ENCODE data around the gene SND1.

Gene SND1

GRCh38 chr7:127758845-127759244 is 106.9 kb downstream of the SND1 start:
- no peak for TF ChIP-seq FOXM1 (IDR thresholded peaks at IDR 0.05; ENCODE audit: borderline replicate concordance, low read depth)
- no peak for TF ChIP-seq CEBPB (IDR thresholded peaks at IDR 0.05)
- TF ChIP-seq YY1 (IDR thresholded peaks at IDR 0.05; ENCODE audit: low read depth): no peak
- no peak for TF ChIP-seq RAD21 (IDR thresholded peaks at IDR 0.05; ENCODE audit: low read depth)
- TF ChIP-seq USF1 (IDR thresholded peaks at IDR 0.05): no peak
- no peak for TF ChIP-seq REST (IDR thresholded peaks at IDR 0.05; ENCODE audit: low read depth)
- no peak for TF ChIP-seq TAF1 (IDR thresholded peaks at IDR 0.05; ENCODE audit: low read depth)
- TF ChIP-seq MAX (IDR thresholded peaks at IDR 0.05): no peak
- no peak for TF ChIP-seq NFIC (IDR thresholded peaks at IDR 0.05)
- TF ChIP-seq EGR1 (IDR thresholded peaks at IDR 0.05): no peak
- no peak for TF ChIP-seq CREB1 (IDR thresholded peaks at IDR 0.05; ENCODE audit: low read depth)
- no peak for TF ChIP-seq TEAD4 (IDR thresholded peaks at IDR 0.05)
- no peak for TF ChIP-seq ZBTB7A (IDR thresholded peaks at IDR 0.05; ENCODE audit: low read depth)
- no peak for TF ChIP-seq TCF12 (IDR thresholded peaks at IDR 0.05; ENCODE audit: low read depth)
- TF ChIP-seq EP300 (IDR thresholded peaks at IDR 0.05; ENCODE audit: borderline replicate concordance): no peak

- TF ChIP-seq FOXM1 (IDR thresholded peaks at IDR 0.05; ENCODE audit: borderline replicate concordance, low read depth) (no peak), MAX (IDR thresholded peaks at IDR 0.05) (no peak), EP300 (IDR thresholded peaks at IDR 0.05; ENCODE audit: borderline replicate concordance) (no peak), REST (IDR thresholded peaks at IDR 0.05; ENCODE audit: low read depth) (no peak), YY1 (IDR thresholded peaks at IDR 0.05; ENCODE audit: low read depth) (no peak), RAD21 (IDR thresholded peaks at IDR 0.05; ENCODE audit: low read depth) (no peak), NFIC (IDR thresholded peaks at IDR 0.05) (no peak), EGR1 (IDR thresholded peaks at IDR 0.05) (no peak), ZBTB7A (IDR thresholded peaks at IDR 0.05; ENCODE audit: low read depth) (no peak), TAF1 (IDR thresholded peaks at IDR 0.05; ENCODE audit: low read depth) (no peak), TEAD4 (IDR thresholded peaks at IDR 0.05) (no peak), CEBPB (IDR thresholded peaks at IDR 0.05) (no peak), CREB1 (IDR thresholded peaks at IDR 0.05; ENCODE audit: low read depth) (no peak), TCF12 (IDR thresholded peaks at IDR 0.05; ENCODE audit: low read depth) (no peak), USF1 (IDR thresholded peaks at IDR 0.05) (no peak)
Measured at GRCh38 chr7:127759945-127760421, 108.0 kb downstream of the SND1 start.

- no peak for TF ChIP-seq REST (IDR thresholded peaks at IDR 0.05; ENCODE audit: low read depth)
- TF ChIP-seq ZBTB7A (IDR thresholded peaks at IDR 0.05; ENCODE audit: low read depth): no peak
- no peak for TF ChIP-seq MAX (IDR thresholded peaks at IDR 0.05)
- no peak for TF ChIP-seq USF1 (IDR thresholded peaks at IDR 0.05)
- no peak for TF ChIP-seq TEAD4 (IDR thresholded peaks at IDR 0.05)
Measured at GRCh38 chr7:127760436-127761031, 108.5 kb downstream of the SND1 start.

GRCh38 chr7:127761196-127761595 is 109.2 kb downstream of the SND1 start:
- TF ChIP-seq YY1 (IDR thresholded peaks at IDR 0.05; ENCODE audit: low read depth) (no peak), REST (IDR thresholded peaks at IDR 0.05; ENCODE audit: low read depth) (no peak), FOXM1 (IDR thresholded peaks at IDR 0.05; ENCODE audit: borderline replicate concordance, low read depth) (no peak), RAD21 (IDR thresholded peaks at IDR 0.05; ENCODE audit: low read depth) (no peak), ZBTB7A (IDR thresholded peaks at IDR 0.05; ENCODE audit: low read depth) (no peak), MAX (IDR thresholded peaks at IDR 0.05) (no peak), CREB1 (IDR thresholded peaks at IDR 0.05; ENCODE audit: low read depth) (no peak), TAF1 (IDR thresholded peaks at IDR 0.05; ENCODE audit: low read depth) (no peak), USF1 (IDR thresholded peaks at IDR 0.05) (no peak), EGR1 (IDR thresholded peaks at IDR 0.05) (no peak), TCF12 (IDR thresholded peaks at IDR 0.05; ENCODE audit: low read depth) (no peak), TEAD4 (IDR thresholded peaks at IDR 0.05) (no peak), CEBPB (IDR thresholded peaks at IDR 0.05) (no peak), NFIC (IDR thresholded peaks at IDR 0.05) (no peak), EP300 (IDR thresholded peaks at IDR 0.05; ENCODE audit: borderline replicate concordance) (no peak)

All from Ishikawa (cell line).